ENCODE results near the gene PVALEF.

PVALEF gene

DNA sequence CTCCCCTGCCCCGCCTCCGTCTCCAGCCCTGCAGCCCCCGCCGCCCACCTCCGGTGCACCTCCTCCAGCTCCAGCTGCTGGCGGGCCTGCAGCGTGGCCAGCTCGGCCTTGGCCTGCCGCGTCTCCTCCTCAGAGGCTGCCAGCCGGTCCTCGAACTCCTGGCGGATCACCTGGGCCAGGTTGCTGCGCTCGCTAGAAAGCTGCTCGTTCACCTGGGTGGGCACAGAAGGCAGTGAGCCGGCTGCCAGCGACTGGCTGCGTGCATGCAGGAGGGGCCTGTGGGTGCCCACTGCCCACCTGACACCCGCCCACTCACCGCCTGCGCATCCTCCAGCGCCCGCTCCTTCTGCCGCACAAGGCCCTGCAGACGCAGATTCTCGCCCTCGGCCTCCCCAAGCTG is 25.3 kb downstream of the PVALEF start:
- DNase-seq (ENCODE audit: low read depth) = no peak
- TF ChIP-seq, protein P1, sequence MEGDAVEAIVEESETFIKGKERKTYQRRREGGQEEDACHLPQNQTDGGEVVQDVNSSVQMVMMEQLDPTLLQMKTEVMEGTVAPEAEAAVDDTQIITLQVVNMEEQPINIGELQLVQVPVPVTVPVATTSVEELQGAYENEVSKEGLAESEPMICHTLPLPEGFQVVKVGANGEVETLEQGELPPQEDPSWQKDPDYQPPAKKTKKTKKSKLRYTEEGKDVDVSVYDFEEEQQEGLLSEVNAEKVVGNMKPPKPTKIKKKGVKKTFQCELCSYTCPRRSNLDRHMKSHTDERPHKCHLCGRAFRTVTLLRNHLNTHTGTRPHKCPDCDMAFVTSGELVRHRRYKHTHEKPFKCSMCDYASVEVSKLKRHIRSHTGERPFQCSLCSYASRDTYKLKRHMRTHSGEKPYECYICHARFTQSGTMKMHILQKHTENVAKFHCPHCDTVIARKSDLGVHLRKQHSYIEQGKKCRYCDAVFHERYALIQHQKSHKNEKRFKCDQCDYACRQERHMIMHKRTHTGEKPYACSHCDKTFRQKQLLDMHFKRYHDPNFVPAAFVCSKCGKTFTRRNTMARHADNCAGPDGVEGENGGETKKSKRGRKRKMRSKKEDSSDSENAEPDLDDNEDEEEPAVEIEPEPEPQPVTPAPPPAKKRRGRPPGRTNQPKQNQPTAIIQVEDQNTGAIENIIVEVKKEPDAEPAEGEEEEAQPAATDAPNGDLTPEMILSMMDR (conservative IDR thresholded peaks at IDR 0.05; ENCODE audit: low read depth, low read length) = no peak
- no peak overlapping the region for H3K4me3 ChIP-seq (ENCODE audit: low read length)

DNA sequence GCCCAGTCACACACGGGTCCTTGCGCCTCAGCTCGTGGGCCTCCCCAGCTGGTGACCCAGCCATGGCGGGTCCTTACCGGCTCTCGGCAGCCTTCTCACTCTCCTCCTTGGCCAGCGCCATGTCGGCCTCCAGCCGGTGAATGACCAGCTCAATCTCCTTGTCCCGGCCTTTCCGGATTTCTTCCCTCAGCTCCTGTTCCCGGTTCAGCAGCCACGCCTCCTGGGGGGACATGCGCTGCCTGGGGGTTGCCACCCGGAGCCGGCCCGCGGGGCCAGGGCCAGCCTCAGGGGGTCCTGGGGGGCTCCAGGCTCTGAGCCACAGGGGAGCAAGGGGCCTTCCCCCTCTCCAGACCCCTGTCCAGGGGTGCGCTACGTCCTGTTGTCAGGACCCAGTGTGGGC is 25.8 kb downstream of the PVALEF start:
- H3K4me3 ChIP-seq (ENCODE audit: low read length) = no peak overlapping the region
- TF ChIP-seq, protein P1 (conservative IDR thresholded peaks at IDR 0.05; ENCODE audit: low read depth, low read length) = no peak
- no peak for DNase-seq (ENCODE audit: low read depth)

DNA sequence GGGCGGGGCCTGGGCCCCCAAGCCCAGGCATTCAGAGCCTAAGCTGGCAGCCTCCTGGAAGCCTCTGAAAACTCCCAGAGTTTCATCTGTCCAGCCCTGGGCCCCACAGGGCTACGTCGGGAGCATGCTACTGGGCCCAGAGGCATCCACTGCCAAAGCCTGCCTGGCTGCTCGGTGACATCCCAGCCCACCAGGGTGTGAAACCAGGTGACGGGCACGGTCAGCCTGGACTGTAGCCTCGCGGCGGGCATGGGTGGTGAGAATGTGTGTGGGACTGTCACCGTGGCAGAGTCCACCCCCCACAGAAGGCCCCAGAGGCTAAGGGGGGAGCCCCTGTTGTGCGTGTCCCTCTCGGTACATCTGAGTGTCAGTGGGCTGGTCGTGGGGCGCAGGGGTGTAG is 26.3 kb downstream of the PVALEF start:
- DNase-seq (ENCODE audit: low read depth) = no peak
- no peak overlapping the region for H3K4me3 ChIP-seq (ENCODE audit: low read length)
- TF ChIP-seq, protein P1 (conservative IDR thresholded peaks at IDR 0.05; ENCODE audit: low read depth, low read length) = no peak

DNA sequence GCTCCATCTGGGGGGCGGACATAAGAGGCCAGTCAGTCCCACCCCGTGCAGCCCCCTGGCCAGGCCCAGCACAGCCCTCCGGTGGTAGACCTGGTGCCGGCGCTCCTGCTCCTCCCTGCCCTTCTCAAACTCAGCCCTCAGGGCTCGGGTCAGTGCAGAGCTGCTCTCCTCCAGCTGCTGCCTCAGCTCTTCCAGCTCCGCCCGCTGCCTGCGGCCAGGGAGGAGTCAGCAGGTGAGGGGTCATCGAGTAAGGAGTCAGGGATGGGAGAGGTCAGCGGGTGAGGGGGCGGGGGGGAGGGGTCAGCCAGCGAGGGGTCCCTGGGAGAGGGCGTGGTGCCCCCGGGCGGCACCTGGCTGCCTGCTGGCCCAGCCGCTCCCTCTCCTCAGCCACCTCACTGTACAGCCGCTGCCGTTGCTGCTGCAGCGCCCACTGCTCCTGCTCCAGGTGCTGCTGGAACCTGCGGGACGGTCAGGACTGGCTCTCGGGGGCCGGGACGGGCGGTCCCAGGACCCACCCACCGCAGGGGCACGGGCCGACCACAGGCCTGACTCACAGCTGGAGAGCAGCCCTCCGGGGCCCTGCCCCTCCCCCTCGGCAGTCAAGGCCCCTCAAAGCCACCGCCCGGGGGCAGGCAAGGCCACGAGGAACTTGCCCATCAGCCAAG is 27.2 kb downstream of the PVALEF start:
- TF ChIP-seq, protein P1 (conservative IDR thresholded peaks at IDR 0.05; ENCODE audit: low read depth, low read length) = no peak
- DNase-seq (ENCODE audit: low read depth) = no peak
- no peak overlapping the region for H3K4me3 ChIP-seq (ENCODE audit: low read length)

DNA sequence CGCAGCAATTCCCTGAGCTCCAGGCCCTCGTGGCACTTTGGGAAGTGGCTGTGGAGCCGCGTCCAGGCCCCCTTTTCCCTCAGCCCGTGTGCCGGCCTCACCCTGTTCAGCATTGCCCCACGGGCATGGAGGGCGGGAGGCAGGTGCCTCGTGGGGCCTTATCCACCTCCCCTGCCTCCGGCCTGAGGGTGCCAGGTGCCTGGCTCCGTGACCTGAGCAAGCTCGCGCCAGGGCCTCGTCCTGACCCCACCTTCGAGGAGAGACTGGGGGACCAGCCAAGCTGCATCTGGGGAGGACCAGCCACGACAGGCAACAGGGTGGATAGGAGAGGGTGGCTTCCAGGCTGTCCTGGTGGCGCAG is 27.7 kb downstream of the PVALEF start:
- TF ChIP-seq, protein P1 (conservative IDR thresholded peaks at IDR 0.05; ENCODE audit: low read depth, low read length) = no peak

DNA sequence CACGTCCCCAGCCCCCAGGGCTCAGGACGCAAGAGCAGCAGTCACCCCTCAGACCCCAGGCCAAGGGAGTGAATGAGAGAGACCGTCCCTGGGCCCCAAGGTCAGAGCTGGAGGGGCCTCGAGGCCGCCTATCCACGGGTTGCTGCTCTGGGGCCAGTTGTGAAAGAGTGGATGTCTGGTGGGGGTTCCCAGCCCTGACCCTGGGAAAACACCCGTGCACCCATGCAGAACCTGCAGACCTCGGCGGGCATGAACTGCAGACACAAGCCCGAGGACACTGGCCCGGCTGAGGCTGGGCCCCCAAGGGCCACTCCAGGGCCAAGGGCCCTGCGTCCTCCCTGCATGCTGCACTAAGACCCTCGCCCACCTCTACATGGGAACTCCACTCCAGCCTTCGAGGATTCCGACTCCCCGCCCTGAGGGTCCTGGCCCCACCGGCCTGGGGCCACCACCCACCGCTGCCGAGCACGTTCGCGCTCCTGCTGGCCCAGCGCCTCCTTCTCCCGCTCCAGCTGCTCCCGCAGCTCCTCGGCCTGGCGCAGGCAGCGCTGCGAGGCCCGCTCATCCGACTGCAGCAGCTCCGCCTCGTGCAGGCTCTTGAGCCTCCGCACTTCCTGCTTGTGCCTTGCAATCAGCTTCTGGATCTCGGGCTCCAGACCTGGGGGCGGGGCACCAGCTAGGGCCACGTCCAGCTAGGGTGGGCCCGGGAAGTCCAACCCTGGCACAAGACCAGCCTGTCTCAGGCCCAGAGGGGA is 28.3 kb downstream of the PVALEF start:
- no peak for DNase-seq (ENCODE audit: low read depth)
- no peak overlapping the region for H3K4me3 ChIP-seq (ENCODE audit: low read length)
- TF ChIP-seq, protein P1 (conservative IDR thresholded peaks at IDR 0.05; ENCODE audit: low read depth, low read length) = no peak

More for the DNA sequence above, 27.7 kb downstream of the PVALEF start:
- no peak for DNase-seq (ENCODE audit: low read depth)
- H3K4me3 ChIP-seq (ENCODE audit: low read length) = no peak overlapping the region

Data from retinal pigment epithelial cell (primary cell).